Subcutaneous adipose tissue (tissue), 4 donors: Measurements from ENCODE around the gene ZNF550. TPM values are rescaled to one million over a fixed set of nuclear protein-coding genes. Genes with fewer than 3 reads are reported as not detected.
"Not testable (repeated sequence)": the region's sequence is repeated elsewhere in the genome, so short reads cannot be mapped to it uniquely, and the experiment has no call there.

Source experiments
- total RNA-seq, 4 donors: library from RNA; depleted of rRNA; stranded (reverse); fragments of >200 nt; gene quantifications; one replicate each; pipeline ENCODE4 v1.1.0, GENCODE V29; 2016
- TF ChIP-seq, protein P1 (sequence below): fragments of 450-650 bp; IDR thresholded peaks from one replicate; pipeline ENCODE4 v1.5.1; 2016; ENCODE audit warnings: low read depth, mild to moderate bottlenecking, control low read depth, antibody characterized with exemption, moderate library complexity

ZNF550 gene
- total RNA-seq, 4 donors from 2014 or later: 6.6 to 8.1 (median 7.5) TPM

- TF ChIP-seq, protein P1, sequence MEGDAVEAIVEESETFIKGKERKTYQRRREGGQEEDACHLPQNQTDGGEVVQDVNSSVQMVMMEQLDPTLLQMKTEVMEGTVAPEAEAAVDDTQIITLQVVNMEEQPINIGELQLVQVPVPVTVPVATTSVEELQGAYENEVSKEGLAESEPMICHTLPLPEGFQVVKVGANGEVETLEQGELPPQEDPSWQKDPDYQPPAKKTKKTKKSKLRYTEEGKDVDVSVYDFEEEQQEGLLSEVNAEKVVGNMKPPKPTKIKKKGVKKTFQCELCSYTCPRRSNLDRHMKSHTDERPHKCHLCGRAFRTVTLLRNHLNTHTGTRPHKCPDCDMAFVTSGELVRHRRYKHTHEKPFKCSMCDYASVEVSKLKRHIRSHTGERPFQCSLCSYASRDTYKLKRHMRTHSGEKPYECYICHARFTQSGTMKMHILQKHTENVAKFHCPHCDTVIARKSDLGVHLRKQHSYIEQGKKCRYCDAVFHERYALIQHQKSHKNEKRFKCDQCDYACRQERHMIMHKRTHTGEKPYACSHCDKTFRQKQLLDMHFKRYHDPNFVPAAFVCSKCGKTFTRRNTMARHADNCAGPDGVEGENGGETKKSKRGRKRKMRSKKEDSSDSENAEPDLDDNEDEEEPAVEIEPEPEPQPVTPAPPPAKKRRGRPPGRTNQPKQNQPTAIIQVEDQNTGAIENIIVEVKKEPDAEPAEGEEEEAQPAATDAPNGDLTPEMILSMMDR: no peak
Observed at GRCh38 chr19:57515255-57515654, 44.4 kb downstream of the ZNF550 start.

DNA sequence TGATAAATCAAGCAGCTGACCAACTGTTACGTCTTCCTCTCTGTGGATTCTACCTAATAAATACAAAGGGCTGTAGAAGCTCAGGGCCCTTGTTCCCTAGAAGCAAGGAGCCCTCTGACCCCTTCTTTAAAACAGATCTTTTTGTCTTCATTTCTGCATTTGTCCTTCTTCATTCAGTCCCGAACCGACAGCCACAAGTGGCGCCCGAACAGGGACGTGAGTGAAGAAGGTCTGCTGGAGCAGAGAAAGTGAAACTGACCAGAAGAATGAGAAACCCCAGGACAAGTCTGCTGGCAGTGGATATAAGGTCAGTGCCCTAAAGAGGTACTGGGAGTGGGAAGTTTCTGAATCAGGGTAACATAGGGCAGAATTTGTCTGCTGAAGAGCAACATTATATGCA lies 46.8 kb downstream of the ZNF550 start:
- TF ChIP-seq, protein P1: no peak

DNA sequence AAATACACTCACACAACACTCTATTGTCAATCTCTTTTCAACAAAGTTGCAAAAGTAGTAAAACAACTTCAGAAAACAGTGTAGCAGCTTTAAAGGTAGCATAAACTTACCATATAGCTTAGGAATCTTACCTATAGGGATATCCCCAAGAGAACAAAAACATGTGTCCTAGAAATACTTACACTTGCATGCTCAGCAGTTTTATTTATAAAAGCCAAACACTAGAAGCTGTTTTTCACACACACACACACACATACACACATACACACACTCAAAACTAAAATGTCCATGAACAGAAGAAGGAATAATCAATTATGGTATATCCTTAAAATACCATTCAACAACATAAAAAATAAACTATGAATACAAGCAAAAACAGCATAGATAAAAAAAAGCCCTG lies 48.2 kb downstream of the ZNF550 start:
- TF ChIP-seq, protein P1: no peak

DNA sequence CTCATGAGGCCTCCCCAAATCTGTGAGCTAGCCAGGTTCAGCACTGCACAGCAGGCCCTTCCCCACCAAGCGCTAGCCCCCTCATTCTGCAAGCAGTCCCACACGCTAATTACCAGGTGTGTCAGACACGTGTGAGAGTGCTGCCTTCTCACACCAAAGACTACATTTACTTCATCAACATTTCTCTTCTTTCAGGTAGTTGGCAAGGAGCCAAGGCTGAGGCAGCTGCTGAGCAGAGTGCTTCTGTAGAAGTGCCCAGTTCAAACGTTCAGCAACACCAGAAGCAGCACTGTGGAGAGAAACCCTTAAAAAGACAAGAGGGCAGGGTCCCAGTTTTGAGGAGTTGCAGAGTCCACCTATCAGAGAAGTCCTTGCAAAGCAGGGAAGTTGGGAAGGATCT lies 53.5 kb downstream of the ZNF550 start:
- TF ChIP-seq, protein P1: no peak

DNA sequence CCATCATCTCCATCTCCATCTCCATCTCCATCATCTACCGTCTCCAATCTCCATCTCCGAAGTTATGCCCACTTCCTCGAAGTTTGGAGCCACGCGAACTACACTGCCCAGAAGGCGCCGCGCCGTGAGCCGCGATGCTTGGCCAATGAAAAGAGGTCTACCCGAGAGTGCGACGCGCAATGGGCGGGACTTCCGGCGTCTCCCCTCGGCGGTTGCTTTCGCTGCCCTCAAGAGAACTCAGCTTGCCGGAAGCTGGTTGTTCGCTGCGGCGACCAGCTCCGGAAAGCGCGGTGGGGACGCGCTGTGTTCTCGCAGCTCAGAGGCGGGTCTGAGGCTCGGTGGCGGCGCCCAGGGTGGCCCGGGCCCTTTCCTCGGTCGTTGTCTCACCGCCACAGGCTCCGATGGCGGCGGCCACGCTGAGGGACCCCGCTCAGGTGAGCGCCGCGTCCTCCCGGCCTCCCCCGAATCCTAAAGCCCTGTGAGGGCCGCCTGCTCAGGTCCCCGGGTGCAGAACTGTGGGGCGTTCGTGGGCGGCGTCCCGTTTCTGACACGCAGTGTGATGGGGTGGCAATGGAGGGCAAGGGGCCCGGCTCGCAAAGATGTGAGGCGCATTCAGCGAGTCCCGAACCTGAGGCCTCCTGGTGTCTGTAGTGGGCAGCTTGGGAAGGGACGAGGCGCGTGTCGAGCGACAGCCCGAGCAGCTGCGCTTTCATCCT lies 59.8 kb downstream of the ZNF550 start, which contains the start of gene ZNF773:
ZNF773 (plus strand) TSS at position 259 of the 716 bp plus-strand sequence; CDS start at position 402, 143 bp downstream.
- TF ChIP-seq, protein P1: not testable (repeated sequence)

DNA sequence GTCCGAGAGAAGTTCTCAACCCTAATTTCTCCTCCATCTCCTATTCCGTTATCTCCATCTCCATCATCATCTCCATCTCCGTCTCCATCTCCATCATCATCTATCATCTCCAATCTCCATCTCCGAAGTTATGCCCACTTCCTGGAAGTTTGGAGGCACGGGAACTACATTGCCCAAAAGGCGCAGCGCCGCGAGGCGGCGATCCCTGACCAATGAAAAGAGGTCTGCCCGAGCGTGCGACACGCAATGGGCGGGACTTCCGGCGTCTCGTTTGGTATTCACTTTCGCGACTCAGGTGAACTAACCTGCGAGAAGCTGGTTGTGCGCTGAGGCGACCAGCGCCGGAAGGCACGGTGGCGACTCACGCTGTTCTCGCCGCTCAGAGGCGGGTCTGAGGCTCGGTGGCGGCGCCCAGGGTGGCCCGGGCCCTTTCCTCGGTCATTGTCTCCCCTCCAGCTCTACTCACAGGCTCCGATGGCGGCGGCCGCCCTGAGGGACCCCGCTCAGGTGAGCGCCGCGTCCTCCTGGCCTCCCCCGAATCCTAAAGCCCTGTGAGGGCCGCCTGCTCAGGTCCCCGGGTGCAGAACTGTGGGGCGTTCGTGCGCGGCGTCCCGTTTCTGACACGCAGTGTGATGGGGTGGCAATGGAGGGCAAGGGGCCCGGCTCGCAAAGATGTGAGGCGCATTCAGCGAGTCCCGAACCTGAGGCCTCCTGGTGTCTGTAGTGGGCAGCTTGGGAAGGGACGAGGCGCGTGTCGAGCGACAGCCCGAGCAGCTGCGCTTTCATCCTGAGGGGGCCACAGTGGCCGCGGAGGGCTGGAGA lies 72.0 kb downstream of the ZNF550 start, which contains the start of gene ZNF419:
ZNF419 (plus strand) TSS at position 274 of the 822 bp plus-strand sequence; CDS start at position 475, 201 bp downstream.
- TF ChIP-seq, protein P1: not testable (repeated sequence)

Other genes with a start within 250 kb of the ZNF550 start
- gene ZNF543, start 239.4 kb downstream of the ZNF550 start, total RNA-seq: 1 to 10 TPM; 3.8 to 8.3 (median 7.1) TPM
- gene ZNF304, start 208.6 kb downstream of the ZNF550 start, total RNA-seq: 1 to 10 TPM; 6.1 to 9.7 (median 7.0) TPM
- 10 to 100 TPM in 3 of 4 donors, 1 to 10 TPM in 1; 9.4 to 24.3 (median 22.4) TPM for gene TRAPPC2B, start 196.3 kb downstream of the ZNF550 start, total RNA-seq
- gene ZNF547, start 196.3 kb downstream of the ZNF550 start, total RNA-seq: 1 to 10 TPM; 1.1 to 4.8 (median 2.5) TPM
- gene ZNF548, start 170.0 kb downstream of the ZNF550 start, total RNA-seq: 10 to 100 TPM; 16.6 to 37.4 (median 17.3) TPM
- 10 to 100 TPM in 3 of 4 donors, 1 to 10 TPM in 1; 8.0 to 14.1 (median 12.4) TPM for gene ZNF17, start 148.7 kb downstream of the ZNF550 start, total RNA-seq
- gene ZNF749, start 124.5 kb downstream of the ZNF550 start, total RNA-seq: 1 to 10 TPM; 2.9 to 5.1 (median 3.8) TPM
- gene VN1R1, start 102.7 kb downstream of the ZNF550 start, total RNA-seq: 1 to 10 TPM in 1 of 4 donors, under 1 TPM in 3; 0.22 to 1.1 (median 0.72) TPM
- gene ZNF772, start 82.3 kb downstream of the ZNF550 start, total RNA-seq: 10 to 100 TPM in 3 of 4 donors, 1 to 10 TPM in 1; 6.2 to 18.6 (median 11.5) TPM
- 10 to 100 TPM in 1 of 4 donors, 1 to 10 TPM in 3; 7.7 to 13.4 (median 9.5) TPM for gene ZNF419, start 72.1 kb downstream of the ZNF550 start, total RNA-seq
- gene ZNF773, start 59.9 kb downstream of the ZNF550 start, total RNA-seq: 10 to 100 TPM in 3 of 4 donors, 1 to 10 TPM in 1; 6.5 to 16.5 (median 14.3) TPM
- 1 to 10 TPM; 4.1 to 4.8 (median 4.5) TPM for gene ZNF549, start 32.5 kb downstream of the ZNF550 start, total RNA-seq
- 1 to 10 TPM; 2.9 to 4.7 (median 3.4) TPM for gene ZNF416, start 19.0 kb upstream of the ZNF550 start, total RNA-seq
- 1 to 10 TPM in 3 of 4 donors, under 1 TPM in 1; 0.65 to 8.7 (median 3.9) TPM for gene ZIK1, start 24.3 kb upstream of the ZNF550 start, total RNA-seq
- 1 to 10 TPM; 1.1 to 3.8 (median 2.6) TPM for gene ZNF530, start 40.0 kb upstream of the ZNF550 start, total RNA-seq
- gene ZNF134, start 54.4 kb upstream of the ZNF550 start, total RNA-seq: 10 to 100 TPM; 10.6 to 20.3 (median 13.1) TPM
- 10 to 100 TPM in 2 of 4 donors, 1 to 10 TPM in 2; 8.2 to 11.0 (median 10.0) TPM for gene ZNF211, start 73.3 kb upstream of the ZNF550 start, total RNA-seq
- gene ZSCAN4, start 109.1 kb upstream of the ZNF550 start, total RNA-seq: not detected
- 1 to 10 TPM; 3.6 to 6.8 (median 6.3) TPM for gene ZNF551, start 122.1 kb upstream of the ZNF550 start, total RNA-seq
- gene ZNF154, start 149.3 kb upstream of the ZNF550 start, total RNA-seq: 1 to 10 TPM; 1.9 to 3.0 (median 2.7) TPM
- gene ZNF671, start 167.8 kb upstream of the ZNF550 start, total RNA-seq: 1 to 10 TPM; 3.9 to 8.1 (median 6.4) TPM
- 10 to 100 TPM in 2 of 4 donors, 1 to 10 TPM in 2; 8.8 to 10.9 (median 10.1) TPM for gene ZNF776, start 187.0 kb upstream of the ZNF550 start, total RNA-seq
- 10 to 100 TPM; 17.8 to 22.5 (median 20.9) TPM for gene ZNF586, start 209.8 kb upstream of the ZNF550 start, total RNA-seq